ENCODE measurements around the gene UNC79.

DNA sequence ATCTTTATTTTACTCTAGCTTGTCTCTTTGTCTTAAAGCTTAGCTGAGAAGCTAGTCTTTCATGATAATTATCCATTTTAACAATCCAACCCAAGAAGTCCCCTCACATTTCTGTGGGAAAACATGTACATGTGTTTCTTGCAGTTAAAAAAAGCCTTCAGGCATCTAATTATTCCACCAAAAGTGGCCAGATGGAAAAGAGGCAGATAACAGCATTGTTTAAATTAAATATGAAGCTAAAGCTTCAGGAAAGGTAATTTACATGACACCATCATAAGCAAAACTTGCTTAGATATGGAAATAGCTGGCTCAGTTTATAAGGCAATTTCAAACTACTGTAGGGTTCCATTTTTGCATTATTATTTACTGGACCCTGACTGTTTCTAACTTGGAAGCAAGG, 175.4 kb downstream of the UNC79 start:
- TF ChIP-seq CTCF (IDR thresholded peaks at IDR 0.05) (no peak), POLR2A (IDR thresholded peaks at IDR 0.05; ENCODE audit: low read depth) (no peak)

Data from esophagus muscularis mucosa (tissue), 3 donors.